HG02852 (cell line): ENCODE measurements around the gene MAGEF1.

ENCODE experiments used
- ATAC-seq: cut with Tn5 transposase; IDR thresholded peaks from one replicate; pipeline ENCODE4 v1.9.1; 2021; ENCODE audit warnings: mild to moderate bottlenecking, moderate library complexity; ENCODE audit not compliant: unreplicated experiment

MAGEF1 gene

GRCh38 chr3:184691397-184692231 is 20.2 kb downstream of the MAGEF1 start:
- no peak for ATAC-seq

GRCh38 chr3:184690192-184690883 is 21.5 kb downstream of the MAGEF1 start:
- no peak for ATAC-seq

- ATAC-seq, result no peak
Observed at GRCh38 chr3:184688882-184689271, 23.0 kb downstream of the MAGEF1 start.

- ATAC-seq, result no peak
Observed at GRCh38 chr3:184688251-184688881, 23.5 kb downstream of the MAGEF1 start.

- ATAC-seq, result no peak
Observed at GRCh38 chr3:184687363-184688015, 24.4 kb downstream of the MAGEF1 start.

- no peak for ATAC-seq
Observed at GRCh38 chr3:184685646-184686045, 26.2 kb downstream of the MAGEF1 start.

- no peak for ATAC-seq
Observed at GRCh38 chr3:184685055-184685454, 26.8 kb downstream of the MAGEF1 start.

- ATAC-seq, result no peak
Observed at GRCh38 chr3:184683900-184684560, 27.8 kb downstream of the MAGEF1 start.

- no peak for ATAC-seq
Observed at GRCh38 chr3:184683234-184683633, 28.6 kb downstream of the MAGEF1 start.

- no peak for ATAC-seq
Observed at GRCh38 chr3:184682671-184683070, 29.2 kb downstream of the MAGEF1 start.

- ATAC-seq, result no peak
Observed at GRCh38 chr3:184680385-184681345, 31.2 kb downstream of the MAGEF1 start.

GRCh38 chr3:184679056-184679816 is 32.6 kb downstream of the MAGEF1 start:
- no peak for ATAC-seq

- no peak for ATAC-seq
Observed at GRCh38 chr3:184678317-184679055, 33.4 kb downstream of the MAGEF1 start.

GRCh38 chr3:184677344-184678316 is 34.2 kb downstream of the MAGEF1 start:
- no peak for ATAC-seq

GRCh38 chr3:184676927-184677326 is 34.9 kb downstream of the MAGEF1 start:
- no peak for ATAC-seq

- no peak for ATAC-seq
Observed at GRCh38 chr3:184674626-184675025, 37.2 kb downstream of the MAGEF1 start.
